ENCODE measurements around the gene NUP93. TPM values are rescaled to one million over a fixed set of nuclear protein-coding genes. Genes with fewer than 3 reads are reported as not detected.

The NUP93 gene
- total and polyA plus RNA-seq, 9 of the 15 experiments (the other 6 are each of a cell fraction or from before 2014, with no cell fraction given): 92.0 to 162 (median 121) TPM

DNA sequence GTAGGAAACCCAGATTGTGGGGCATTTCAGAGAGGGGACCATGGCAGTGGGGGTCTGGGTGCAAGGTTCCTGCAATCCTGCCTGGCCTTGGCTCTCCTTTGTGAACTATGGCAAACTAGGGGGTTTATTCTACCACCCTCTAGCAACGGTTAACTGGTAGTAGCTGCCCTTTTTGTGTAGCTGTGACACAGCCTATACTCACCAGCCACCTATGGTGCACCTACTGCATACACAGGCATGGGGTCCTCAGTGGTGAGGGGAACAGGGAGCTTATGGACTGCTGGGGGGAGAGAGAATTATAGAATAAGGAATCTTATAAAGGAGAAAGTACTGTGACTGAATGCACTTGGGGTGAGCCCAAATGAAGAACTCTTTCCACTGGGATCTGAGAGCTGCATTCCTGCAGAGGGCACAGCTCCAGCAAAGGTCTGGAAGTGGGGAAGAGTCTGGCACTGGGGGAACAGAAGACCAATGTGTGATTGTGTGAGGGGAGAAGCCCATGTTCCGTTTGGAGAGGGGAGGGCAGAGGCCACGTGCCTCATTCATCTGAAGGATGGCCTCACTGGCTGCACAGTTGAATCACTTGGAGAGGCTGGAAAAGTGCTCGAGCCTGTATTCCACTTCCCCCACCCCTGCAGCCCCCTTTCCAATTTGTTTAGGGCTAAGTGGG is 45.5 kb upstream of the NUP93 start:
- Histone ChIP-seq H3K4me2 (ENCODE audit: insufficient read depth, low read length) (no peak overlapping the region), H3K27ac (ENCODE audit: extremely low read depth, low read depth, low read length) (no peak overlapping the region), H3K4me1 (replicated peaks in 1 of 2; ENCODE audit: control insufficient read depth in 2 of 2, insufficient read depth in 2 of 2, low read length in 2 of 2) (peaks cover 6 to 12% of the 10 kb centered on the region in 2 experiments; a peak in 3 of 5 replicates), H4K20me1 (replicated peaks; ENCODE audit: control insufficient read depth, insufficient read depth, low read length) (no peaks in the 10 kb centered on the region), H3K9me3 (replicated peaks; ENCODE audit: control insufficient read depth, insufficient read depth, low read depth, low read length) (no peaks in the 10 kb centered on the region), H3K36me3 (ENCODE audit: control insufficient read depth, insufficient read depth, low read length) (no peaks in the 10 kb centered on the region), H3K27me3 (ENCODE audit: control insufficient read depth in 2 of 2, insufficient read depth in 2 of 2, low read length in 2 of 2) (peaks cover 7 to 42% of the 10 kb centered on the region in 2 experiments; a peak in 4 of 5 replicates), H3K4me3 (no peak overlapping the region), H3K9ac (ENCODE audit: insufficient read depth in 1 of 2, low read depth in 2 of 2, low read length in 2 of 2) (no peak overlapping the region), H2AFZ (ENCODE audit: low read depth, low read length) (no peak overlapping the region), H3K9me1 (ENCODE audit: control insufficient read depth, insufficient read depth, low read length) (no peaks in the 10 kb centered on the region), H3K79me2 (ENCODE audit: control insufficient read depth, insufficient read depth, low read length) (no peaks in the 10 kb centered on the region)
- DNase-seq (ENCODE audit: extremely low read depth in 1 of 4, low spot score in 3 of 4): no peak
- no peak for FAIRE-seq
- BruUV-seq (replicated peaks): no TSS peak
- no peak for ATAC-seq
- WGBS (ENCODE audit: insufficient coverage, low coverage, missing lambda C conversion rate): 0% methylated on average over 4 of the region's 4 CpGs
- POLR2A ChIA-PET: interaction anchor here (0.6 to 0.8 kb wide), 5 partner anchors 12 to 111 kb away, joined by 3 to 6 read pairs (median 4); no protein-coding TSS in a partner anchor
- CTCF ChIA-PET (ENCODE audit: low intra/inter-chr PET ratio): no interaction called here
- intact Hi-C loops (cut with micrococcal nuclease): no loop called here
- in situ Hi-C loops (cut with MboI): no loop called here
- TF ChIP-seq, protein P1, sequence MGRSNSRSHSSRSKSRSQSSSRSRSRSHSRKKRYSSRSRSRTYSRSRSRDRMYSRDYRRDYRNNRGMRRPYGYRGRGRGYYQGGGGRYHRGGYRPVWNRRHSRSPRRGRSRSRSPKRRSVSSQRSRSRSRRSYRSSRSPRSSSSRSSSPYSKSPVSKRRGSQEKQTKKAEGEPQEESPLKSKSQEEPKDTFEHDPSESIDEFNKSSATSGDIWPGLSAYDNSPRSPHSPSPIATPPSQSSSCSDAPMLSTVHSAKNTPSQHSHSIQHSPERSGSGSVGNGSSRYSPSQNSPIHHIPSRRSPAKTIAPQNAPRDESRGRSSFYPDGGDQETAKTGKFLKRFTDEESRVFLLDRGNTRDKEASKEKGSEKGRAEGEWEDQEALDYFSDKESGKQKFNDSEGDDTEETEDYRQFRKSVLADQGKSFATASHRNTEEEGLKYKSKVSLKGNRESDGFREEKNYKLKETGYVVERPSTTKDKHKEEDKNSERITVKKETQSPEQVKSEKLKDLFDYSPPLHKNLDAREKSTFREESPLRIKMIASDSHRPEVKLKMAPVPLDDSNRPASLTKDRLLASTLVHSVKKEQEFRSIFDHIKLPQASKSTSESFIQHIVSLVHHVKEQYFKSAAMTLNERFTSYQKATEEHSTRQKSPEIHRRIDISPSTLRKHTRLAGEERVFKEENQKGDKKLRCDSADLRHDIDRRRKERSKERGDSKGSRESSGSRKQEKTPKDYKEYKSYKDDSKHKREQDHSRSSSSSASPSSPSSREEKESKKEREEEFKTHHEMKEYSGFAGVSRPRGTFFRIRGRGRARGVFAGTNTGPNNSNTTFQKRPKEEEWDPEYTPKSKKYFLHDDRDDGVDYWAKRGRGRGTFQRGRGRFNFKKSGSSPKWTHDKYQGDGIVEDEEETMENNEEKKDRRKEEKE (IDR thresholded peaks at IDR 0.05; ENCODE audit: borderline replicate concordance in 1 of 2, control insufficient read depth in 1 of 2, low read depth in 2 of 2, low read length in 1 of 2): no peak
- TF ChIP-seq SIRT6 (IDR thresholded peaks at IDR 0.05; ENCODE audit: low read depth, low read length): no peak
- TF ChIP-seq NCOA1 (IDR thresholded peaks at IDR 0.05; ENCODE audit: low read depth): no peak
- TF ChIP-seq NR4A1 (CRISPR knock-in tag; IDR thresholded peaks at IDR 0.05): no peak
- no peak for TF ChIP-seq NR4A1 (tag; IDR thresholded peaks at IDR 0.05)
- no peak for TF ChIP-seq ZNF551 (CRISPR knock-in tag; IDR thresholded peaks at IDR 0.05)
- TF ChIP-seq NCOA4 (IDR thresholded peaks at IDR 0.05; ENCODE audit: partially characterized antibody): no peak
- no peak for TF ChIP-seq POLR2AphosphoS5 (IDR thresholded peaks at IDR 0.05; ENCODE audit: control insufficient read depth, insufficient read depth, low read depth, low read length)
- no peak for TF ChIP-seq ZKSCAN3 (CRISPR knock-in tag; IDR thresholded peaks at IDR 0.05)
- TF ChIP-seq, protein P2, sequence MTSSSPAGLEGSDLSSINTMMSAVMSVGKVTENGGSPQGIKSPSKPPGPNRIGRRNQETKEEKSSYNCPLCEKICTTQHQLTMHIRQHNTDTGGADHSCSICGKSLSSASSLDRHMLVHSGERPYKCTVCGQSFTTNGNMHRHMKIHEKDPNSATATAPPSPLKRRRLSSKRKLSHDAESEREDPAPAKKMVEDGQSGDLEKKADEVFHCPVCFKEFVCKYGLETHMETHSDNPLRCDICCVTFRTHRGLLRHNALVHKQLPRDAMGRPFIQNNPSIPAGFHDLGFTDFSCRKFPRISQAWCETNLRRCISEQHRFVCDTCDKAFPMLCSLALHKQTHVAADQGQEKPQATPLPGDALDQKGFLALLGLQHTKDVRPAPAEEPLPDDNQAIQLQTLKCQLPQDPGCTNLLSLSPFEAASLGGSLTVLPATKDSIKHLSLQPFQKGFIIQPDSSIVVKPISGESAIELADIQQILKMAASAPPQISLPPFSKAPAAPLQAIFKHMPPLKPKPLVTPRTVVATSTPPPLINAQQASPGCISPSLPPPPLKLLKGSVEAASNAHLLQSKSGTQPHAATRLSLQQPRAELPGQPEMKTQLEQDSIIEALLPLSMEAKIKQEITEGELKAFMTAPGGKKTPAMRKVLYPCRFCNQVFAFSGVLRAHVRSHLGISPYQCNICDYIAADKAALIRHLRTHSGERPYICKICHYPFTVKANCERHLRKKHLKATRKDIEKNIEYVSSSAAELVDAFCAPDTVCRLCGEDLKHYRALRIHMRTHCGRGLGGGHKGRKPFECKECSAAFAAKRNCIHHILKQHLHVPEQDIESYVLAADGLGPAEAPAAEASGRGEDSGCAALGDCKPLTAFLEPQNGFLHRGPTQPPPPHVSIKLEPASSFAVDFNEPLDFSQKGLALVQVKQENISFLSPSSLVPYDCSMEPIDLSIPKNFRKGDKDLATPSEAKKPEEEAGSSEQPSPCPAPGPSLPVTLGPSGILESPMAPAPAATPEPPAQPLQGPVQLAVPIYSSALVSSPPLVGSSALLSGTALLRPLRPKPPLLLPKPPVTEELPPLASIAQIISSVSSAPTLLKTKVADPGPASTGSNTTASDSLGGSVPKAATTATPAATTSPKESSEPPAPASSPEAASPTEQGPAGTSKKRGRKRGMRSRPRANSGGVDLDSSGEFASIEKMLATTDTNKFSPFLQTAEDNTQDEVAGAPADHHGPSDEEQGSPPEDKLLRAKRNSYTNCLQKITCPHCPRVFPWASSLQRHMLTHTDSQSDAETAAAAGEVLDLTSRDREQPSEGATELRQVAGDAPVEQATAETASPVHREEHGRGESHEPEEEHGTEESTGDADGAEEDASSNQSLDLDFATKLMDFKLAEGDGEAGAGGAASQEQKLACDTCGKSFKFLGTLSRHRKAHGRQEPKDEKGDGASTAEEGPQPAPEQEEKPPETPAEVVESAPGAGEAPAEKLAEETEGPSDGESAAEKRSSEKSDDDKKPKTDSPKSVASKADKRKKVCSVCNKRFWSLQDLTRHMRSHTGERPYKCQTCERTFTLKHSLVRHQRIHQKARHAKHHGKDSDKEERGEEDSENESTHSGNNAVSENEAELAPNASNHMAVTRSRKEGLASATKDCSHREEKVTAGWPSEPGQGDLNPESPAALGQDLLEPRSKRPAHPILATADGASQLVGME (CRISPR knock-in tag; IDR thresholded peaks at IDR 0.05): no peak

Data from K562 (cell line).